ENCODE results near the gene SMAD5.

Gene SMAD5

GRCh38 chr5:136123236-136123768, 9.3 kb upstream of the SMAD5 start (continued):
- no peak for TF ChIP-seq CTCF (tag by site-specific recombination; IDR thresholded peaks at IDR 0.05)
- TF ChIP-seq ZNF580 (tag by site-specific recombination; IDR thresholded peaks at IDR 0.05), result peak; percentile 80; the same call in 1 of the 2 replicates
- TF ChIP-seq, protein P1, sequence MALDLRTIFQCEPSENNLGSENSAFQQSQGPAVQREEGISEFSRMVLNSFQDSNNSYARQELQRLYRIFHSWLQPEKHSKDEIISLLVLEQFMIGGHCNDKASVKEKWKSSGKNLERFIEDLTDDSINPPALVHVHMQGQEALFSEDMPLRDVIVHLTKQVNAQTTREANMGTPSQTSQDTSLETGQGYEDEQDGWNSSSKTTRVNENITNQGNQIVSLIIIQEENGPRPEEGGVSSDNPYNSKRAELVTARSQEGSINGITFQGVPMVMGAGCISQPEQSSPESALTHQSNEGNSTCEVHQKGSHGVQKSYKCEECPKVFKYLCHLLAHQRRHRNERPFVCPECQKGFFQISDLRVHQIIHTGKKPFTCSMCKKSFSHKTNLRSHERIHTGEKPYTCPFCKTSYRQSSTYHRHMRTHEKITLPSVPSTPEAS (tag by site-specific recombination; IDR thresholded peaks at IDR 0.05), result peak; percentile 27; the same call in 1 of the 2 replicates
- peak; percentile 67 for TF ChIP-seq FEZF1 (tag by site-specific recombination; IDR thresholded peaks at IDR 0.05)
- peak; percentile 48; the same call in 1 of the 2 replicates for TF ChIP-seq ZNF366 (tag by site-specific recombination; conservative IDR thresholded peaks at IDR 0.05)
- no peak for TF ChIP-seq GLI4 (tag by site-specific recombination; IDR thresholded peaks at IDR 0.05)
- TF ChIP-seq, protein P2, sequence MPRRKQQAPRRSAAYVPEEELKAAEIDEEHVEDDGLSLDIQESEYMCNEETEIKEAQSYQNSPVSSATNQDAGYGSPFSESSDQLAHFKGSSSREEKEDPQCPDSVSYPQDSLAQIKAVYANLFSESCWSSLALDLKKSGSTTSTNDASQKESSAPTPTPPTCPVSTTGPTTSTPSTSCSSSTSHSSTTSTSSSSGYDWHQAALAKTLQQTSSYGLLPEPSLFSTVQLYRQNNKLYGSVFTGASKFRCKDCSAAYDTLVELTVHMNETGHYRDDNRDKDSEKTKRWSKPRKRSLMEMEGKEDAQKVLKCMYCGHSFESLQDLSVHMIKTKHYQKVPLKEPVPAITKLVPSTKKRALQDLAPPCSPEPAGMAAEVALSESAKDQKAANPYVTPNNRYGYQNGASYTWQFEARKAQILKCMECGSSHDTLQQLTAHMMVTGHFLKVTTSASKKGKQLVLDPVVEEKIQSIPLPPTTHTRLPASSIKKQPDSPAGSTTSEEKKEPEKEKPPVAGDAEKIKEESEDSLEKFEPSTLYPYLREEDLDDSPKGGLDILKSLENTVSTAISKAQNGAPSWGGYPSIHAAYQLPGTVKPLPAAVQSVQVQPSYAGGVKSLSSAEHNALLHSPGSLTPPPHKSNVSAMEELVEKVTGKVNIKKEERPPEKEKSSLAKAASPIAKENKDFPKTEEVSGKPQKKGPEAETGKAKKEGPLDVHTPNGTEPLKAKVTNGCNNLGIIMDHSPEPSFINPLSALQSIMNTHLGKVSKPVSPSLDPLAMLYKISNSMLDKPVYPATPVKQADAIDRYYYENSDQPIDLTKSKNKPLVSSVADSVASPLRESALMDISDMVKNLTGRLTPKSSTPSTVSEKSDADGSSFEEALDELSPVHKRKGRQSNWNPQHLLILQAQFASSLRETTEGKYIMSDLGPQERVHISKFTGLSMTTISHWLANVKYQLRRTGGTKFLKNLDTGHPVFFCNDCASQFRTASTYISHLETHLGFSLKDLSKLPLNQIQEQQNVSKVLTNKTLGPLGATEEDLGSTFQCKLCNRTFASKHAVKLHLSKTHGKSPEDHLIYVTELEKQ (tag by site-specific recombination; IDR thresholded peaks at IDR 0.05; ENCODE audit: borderline replicate concordance), result peak; percentile 97
- TF ChIP-seq ZNF623 (tag by site-specific recombination; IDR thresholded peaks at IDR 0.05), result peak; percentile 9; the same call in 1 of the 2 replicates
- TF ChIP-seq ZNF626 (tag by site-specific recombination; IDR thresholded peaks at IDR 0.05), result no peak
- peak; percentile 95 for TF ChIP-seq ZNF629 (tag by site-specific recombination; IDR thresholded peaks at IDR 0.05)
- TF ChIP-seq GLI2 (tag by site-specific recombination; IDR thresholded peaks at IDR 0.05; ENCODE audit: borderline replicate concordance, low read depth), result peak; percentile 96
- TF ChIP-seq ZNF624 (tag by site-specific recombination; IDR thresholded peaks at IDR 0.05), result no peak
- TF ChIP-seq ZBTB20 (tag by site-specific recombination; IDR thresholded peaks at IDR 0.05), result peak; percentile 40; the same call in 1 of the 2 replicates
- TF ChIP-seq KLF9 (tag by site-specific recombination; IDR thresholded peaks at IDR 0.05; ENCODE audit: low read depth), result no peak
- TF ChIP-seq INSM2 (tag by site-specific recombination; IDR thresholded peaks at IDR 0.05), result peak; percentile 98
- TF ChIP-seq, protein P3, sequence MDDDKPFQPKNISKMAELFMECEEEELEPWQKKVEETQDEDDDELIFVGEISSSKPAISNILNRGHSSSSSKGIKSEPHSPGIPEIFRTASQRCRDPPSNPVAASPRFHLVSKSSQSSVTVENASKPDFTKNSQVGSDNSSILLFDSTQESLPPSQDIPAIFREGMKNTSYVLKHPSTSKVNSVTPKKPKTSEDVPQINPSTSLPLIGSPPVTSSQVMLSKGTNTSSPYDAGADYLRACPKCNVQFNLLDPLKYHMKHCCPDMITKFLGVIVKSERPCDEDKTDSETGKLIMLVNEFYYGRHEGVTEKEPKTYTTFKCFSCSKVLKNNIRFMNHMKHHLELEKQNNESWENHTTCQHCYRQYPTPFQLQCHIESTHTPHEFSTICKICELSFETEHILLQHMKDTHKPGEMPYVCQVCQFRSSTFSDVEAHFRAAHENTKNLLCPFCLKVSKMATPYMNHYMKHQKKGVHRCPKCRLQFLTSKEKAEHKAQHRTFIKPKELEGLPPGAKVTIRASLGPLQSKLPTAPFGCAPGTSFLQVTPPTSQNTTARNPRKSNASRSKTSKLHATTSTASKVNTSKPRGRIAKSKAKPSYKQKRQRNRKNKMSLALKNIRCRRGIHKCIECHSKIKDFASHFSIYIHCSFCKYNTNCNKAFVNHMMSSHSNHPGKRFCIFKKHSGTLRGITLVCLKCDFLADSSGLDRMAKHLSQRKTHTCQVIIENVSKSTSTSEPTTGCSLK (tag by site-specific recombination; IDR thresholded peaks at IDR 0.05), result no peak
- peak; percentile 60; the same call in 1 of the 2 replicates for TF ChIP-seq ZNF558 (tag by site-specific recombination; IDR thresholded peaks at IDR 0.05)
- TF ChIP-seq ZNF121 (tag by site-specific recombination; IDR thresholded peaks at IDR 0.05), result no peak
- TF ChIP-seq, protein P4, sequence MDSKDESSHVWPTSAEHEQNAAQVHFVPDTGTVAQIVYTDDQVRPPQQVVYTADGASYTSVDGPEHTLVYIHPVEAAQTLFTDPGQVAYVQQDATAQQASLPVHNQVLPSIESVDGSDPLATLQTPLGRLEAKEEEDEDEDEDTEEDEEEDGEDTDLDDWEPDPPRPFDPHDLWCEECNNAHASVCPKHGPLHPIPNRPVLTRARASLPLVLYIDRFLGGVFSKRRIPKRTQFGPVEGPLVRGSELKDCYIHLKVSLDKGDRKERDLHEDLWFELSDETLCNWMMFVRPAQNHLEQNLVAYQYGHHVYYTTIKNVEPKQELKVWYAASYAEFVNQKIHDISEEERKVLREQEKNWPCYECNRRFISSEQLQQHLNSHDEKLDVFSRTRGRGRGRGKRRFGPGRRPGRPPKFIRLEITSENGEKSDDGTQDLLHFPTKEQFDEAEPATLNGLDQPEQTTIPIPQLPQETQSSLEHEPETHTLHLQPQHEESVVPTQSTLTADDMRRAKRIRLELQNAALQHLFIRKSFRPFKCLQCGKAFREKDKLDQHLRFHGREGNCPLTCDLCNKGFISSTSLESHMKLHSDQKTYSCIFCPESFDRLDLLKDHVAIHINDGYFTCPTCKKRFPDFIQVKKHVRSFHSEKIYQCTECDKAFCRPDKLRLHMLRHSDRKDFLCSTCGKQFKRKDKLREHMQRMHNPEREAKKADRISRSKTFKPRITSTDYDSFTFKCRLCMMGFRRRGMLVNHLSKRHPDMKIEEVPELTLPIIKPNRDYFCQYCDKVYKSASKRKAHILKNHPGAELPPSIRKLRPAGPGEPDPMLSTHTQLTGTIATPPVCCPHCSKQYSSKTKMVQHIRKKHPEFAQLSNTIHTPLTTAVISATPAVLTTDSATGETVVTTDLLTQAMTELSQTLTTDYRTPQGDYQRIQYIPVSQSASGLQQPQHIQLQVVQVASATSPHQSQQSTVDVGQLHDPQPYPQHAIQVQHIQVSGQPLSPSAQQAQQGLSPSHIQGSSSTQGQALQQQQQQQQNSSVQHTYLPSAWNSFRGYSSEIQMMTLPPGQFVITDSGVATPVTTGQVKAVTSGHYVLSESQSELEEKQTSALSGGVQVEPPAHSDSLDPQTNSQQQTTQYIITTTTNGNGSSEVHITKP (tag by site-specific recombination; IDR thresholded peaks at IDR 0.05), result peak; percentile 64; the same call in 1 of the 2 replicates

All from HEK293 (cell line).